NAMALWA (cell line): ENCODE measurements around the gene SLC2A1.

Experiments used
- DNase-seq: peaks from one replicate; pipeline ENCODE4 v3.0.0-alpha.2; 2015; ENCODE audit warnings: low spot score

The SLC2A1 gene

DNA sequence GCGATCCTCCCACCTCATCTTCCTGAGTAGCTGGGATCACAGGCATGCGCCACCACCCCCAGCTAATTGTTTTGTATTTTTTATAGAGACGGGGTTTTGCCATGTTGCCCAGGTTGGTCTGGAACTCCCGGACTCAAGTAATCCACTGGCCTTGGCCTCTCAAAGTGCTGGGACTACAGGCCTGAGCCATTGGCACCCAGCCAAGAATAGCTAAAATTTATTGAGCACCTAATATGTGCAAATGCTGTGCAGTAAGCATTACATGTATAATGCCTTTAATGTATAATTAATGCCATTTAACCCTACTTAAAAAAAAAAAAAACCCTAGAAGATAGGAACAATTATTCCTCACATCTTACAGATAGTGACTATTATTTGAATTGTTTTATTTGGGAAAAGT, 69.4 kb downstream of the SLC2A1 start:
- no peak for DNase-seq

DNA sequence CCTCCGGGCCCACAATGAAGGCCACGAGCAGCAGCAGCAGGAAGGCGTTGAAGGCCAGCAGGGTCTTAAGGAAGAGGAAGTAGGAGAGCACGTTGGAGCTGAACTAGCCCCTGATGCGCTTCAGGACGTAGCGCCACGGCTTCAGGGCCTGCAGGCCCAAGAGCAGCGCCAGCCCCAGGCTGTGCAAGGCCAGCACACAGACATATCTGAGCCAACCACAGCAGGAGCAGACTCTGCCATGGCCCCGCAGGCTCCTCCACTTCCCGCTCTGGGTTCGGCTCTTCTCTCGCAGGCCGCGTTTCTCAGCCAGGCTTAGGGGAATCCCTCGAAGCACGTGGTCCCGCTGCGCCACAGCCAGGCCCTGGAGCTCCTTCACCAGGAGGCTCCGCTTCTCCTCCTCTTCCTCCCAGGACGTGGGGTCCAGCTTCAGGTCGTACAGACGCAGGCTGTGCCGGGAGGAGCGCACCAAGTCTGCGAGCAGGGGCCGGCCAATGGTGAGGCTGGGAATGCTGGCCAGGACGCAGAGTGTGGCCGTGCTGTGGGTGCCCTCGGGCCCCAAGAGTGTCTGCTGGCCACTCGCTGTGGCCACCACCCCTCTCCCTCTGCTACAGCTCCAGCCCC, 70.5 kb downstream of the SLC2A1 start:
- no peak for DNase-seq

DNA sequence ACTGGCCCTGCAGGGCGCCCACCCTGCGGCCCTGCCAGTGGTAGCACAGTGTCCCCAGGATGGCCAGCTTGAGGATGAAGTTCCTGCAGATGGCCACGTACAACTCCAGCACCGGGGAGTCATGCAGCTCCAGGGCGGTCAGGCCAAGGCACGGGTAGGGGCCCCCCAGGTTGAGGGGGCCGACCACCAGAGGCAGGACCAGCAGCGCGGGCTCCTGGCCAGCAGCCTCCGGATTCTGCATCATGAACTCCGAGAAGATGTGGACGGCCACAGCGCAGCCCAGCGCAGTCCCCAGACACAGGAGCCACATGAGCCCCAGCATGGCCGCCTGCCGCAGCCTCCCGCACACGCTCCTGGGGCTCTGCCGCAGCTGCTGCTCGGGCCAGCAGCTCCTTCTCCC, 71.3 kb downstream of the SLC2A1 start:
- DNase-seq = no peak

GRCh38 chr1:42886800-42887199, 71.9 kb downstream of the SLC2A1 start:
- no peak for DNase-seq

DNA sequence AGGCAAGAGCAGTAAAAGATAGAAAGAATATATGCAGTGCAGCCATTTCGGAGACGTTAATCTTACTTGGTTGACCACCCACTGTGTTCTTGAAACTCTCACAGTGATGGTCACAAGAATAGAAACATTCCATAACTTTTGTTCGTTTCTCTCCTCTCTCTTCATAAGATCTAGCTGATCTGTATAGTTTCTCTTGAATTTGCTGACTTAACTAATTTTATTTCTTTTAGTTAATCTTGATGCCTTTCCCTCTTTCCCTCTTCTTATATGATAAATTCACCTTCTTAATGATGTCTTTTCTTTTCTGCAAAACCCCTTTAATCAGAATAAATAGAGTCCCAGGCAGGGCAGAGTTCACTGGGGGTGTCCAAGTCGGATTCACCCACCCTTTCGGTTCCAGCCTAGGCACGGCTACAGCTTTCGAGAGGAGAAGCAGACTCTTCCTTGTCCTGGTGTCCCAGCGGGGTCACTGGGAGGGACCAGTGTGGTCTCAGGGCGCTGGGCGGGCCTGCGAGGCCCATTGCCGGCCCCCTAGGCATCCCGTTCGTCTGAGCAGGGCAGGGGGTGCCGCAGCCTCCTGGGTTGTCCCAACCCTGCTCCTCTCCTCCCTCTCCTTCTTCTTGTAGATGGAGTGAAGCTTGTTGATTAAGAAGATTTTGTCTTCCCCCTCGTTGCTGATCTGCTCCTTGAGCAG, 72.5 kb downstream of the SLC2A1 start:
- no peak for DNase-seq

DNA sequence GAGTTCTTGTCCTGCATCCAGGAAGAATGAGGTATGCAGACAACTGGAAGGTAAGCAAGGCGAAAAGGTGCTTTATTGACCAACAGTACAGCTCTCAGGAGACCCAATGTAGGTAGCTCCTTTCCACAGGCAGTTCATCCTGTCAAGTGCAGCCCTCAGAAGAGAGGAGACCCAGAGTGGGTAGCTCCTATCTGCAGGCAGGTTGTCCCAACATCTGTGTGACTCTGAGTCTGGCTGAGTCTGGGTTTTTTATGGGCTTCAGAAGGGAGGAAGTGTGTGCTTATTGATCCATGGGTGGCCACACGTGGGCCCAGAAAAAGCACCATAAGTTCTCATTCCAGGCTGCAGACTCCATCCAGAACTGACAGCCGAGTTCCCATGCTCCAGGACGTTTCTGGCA, 78.3 kb downstream of the SLC2A1 start:
- DNase-seq = no peak

GRCh38 chr1:42877380-42877779, 81.3 kb downstream of the SLC2A1 start:
- no peak for DNase-seq

- DNase-seq = no peak
Measured at GRCh38 chr1:42876009-42876408, 82.7 kb downstream of the SLC2A1 start.
